Measurements from ENCODE around the gene TAS2R31. TPM values are rescaled to one million over a fixed set of nuclear protein-coding genes. Genes with fewer than 3 reads are reported as not detected.

TAS2R31 gene
- polyA plus RNA-seq, 1 donor from 2014 or later, result 4.0 TPM

DNA sequence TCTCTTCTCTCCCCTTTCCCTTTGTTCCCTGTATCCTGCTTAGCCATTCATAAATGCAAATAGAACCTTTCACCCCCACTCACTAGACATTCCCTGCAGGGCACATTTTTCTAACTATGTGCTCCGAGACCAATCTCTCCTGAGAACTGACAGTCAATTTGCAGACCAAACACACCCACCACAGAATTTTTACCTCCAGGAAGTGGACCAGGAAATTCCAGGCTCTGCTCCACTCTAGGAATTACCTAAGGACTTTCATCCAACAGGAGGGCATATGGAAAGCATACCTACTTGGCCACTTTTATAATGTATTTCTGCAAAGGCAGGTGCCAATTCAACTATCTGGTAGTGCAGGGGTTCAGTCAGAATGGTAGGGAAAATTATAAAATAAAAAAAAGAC, 39.8 kb upstream of the TAS2R31 start:
- Histone ChIP-seq H4K20me1 (ENCODE audit: insufficient read depth) (no peaks in the 10 kb centered on the region), H3F3A (ENCODE audit: insufficient read depth, low read length, poor library complexity, severe bottlenecking) (no peaks in the 10 kb centered on the region), H3K36me3 (ENCODE audit: insufficient read depth, low read length) (no peaks in the 10 kb centered on the region), H2AFZ (ENCODE audit: low read depth, low read length) (no peak overlapping the region), H3K27me3 (ENCODE audit: insufficient read depth, low read depth, low read length) (no peaks in the 10 kb centered on the region), H3K4me2 (ENCODE audit: low read length) (no peak overlapping the region), H3K27ac (ENCODE audit: low read length) (no peak overlapping the region), H3K4me3 (ENCODE audit: low read length) (no peak overlapping the region), H3K9ac (ENCODE audit: low read length) (no peak overlapping the region), H3K9me3 (ENCODE audit: low read length) (no peaks in the 10 kb centered on the region), H3K79me2 (replicated peaks; ENCODE audit: insufficient read depth, low read length) (no peaks in the 10 kb centered on the region), H3K9me2 (ENCODE audit: insufficient read depth, low read length) (no peaks in the 10 kb centered on the region)
- no peak for TF ChIP-seq RAD21 (conservative IDR thresholded peaks at IDR 0.05)
- TF ChIP-seq POLR2AphosphoS5 (IDR thresholded peaks at IDR 0.05), result no peak
- TF ChIP-seq, protein P1, sequence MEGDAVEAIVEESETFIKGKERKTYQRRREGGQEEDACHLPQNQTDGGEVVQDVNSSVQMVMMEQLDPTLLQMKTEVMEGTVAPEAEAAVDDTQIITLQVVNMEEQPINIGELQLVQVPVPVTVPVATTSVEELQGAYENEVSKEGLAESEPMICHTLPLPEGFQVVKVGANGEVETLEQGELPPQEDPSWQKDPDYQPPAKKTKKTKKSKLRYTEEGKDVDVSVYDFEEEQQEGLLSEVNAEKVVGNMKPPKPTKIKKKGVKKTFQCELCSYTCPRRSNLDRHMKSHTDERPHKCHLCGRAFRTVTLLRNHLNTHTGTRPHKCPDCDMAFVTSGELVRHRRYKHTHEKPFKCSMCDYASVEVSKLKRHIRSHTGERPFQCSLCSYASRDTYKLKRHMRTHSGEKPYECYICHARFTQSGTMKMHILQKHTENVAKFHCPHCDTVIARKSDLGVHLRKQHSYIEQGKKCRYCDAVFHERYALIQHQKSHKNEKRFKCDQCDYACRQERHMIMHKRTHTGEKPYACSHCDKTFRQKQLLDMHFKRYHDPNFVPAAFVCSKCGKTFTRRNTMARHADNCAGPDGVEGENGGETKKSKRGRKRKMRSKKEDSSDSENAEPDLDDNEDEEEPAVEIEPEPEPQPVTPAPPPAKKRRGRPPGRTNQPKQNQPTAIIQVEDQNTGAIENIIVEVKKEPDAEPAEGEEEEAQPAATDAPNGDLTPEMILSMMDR (IDR thresholded peaks at IDR 0.05; ENCODE audit: poor library complexity, severe bottlenecking), result no peak
- no peak for TF ChIP-seq TAF1 (IDR thresholded peaks at IDR 0.05; ENCODE audit: low read depth)
- TF ChIP-seq EZH2 (IDR thresholded peaks at IDR 0.05; ENCODE audit: borderline replicate concordance, insufficient read depth, low read length, poor library complexity, severe bottlenecking), result no peak
- TF ChIP-seq SMC3 (conservative IDR thresholded peaks at IDR 0.05; ENCODE audit: poor library complexity), result no peak
- no peak for TF ChIP-seq EP300 (conservative IDR thresholded peaks at IDR 0.05; ENCODE audit: poor library complexity, severe bottlenecking)
- TF ChIP-seq MXI1 (conservative IDR thresholded peaks at IDR 0.05; ENCODE audit: poor library complexity, severe bottlenecking), result no peak
- no peak for TF ChIP-seq REST (IDR thresholded peaks at IDR 0.05; ENCODE audit: borderline replicate concordance)

GRCh38 chr12:11069854-11070365, 38.7 kb upstream of the TAS2R31 start:
- Histone ChIP-seq H3K9ac (ENCODE audit: low read length) (no peak overlapping the region), H3K4me3 (ENCODE audit: low read length) (no peak overlapping the region), H3K27me3 (ENCODE audit: insufficient read depth, low read depth, low read length) (no peaks in the 10 kb centered on the region), H4K20me1 (ENCODE audit: insufficient read depth) (no peaks in the 10 kb centered on the region), H3K4me2 (ENCODE audit: low read length) (no peak overlapping the region), H3K36me3 (ENCODE audit: insufficient read depth, low read length) (no peaks in the 10 kb centered on the region), H3K9me2 (ENCODE audit: insufficient read depth, low read length) (no peaks in the 10 kb centered on the region), H2AFZ (ENCODE audit: low read depth, low read length) (no peak overlapping the region), H3F3A (ENCODE audit: insufficient read depth, low read length, poor library complexity, severe bottlenecking) (no peaks in the 10 kb centered on the region), H3K79me2 (replicated peaks; ENCODE audit: insufficient read depth, low read length) (no peaks in the 10 kb centered on the region), H3K27ac (ENCODE audit: low read length) (no peak overlapping the region), H3K9me3 (ENCODE audit: low read length) (no peaks in the 10 kb centered on the region)
- no peak for TF ChIP-seq POLR2AphosphoS5 (IDR thresholded peaks at IDR 0.05)
- TF ChIP-seq EP300 (conservative IDR thresholded peaks at IDR 0.05; ENCODE audit: poor library complexity, severe bottlenecking), result no peak
- TF ChIP-seq, protein P1 (IDR thresholded peaks at IDR 0.05; ENCODE audit: poor library complexity, severe bottlenecking), result no peak
- no peak for TF ChIP-seq SMC3 (conservative IDR thresholded peaks at IDR 0.05; ENCODE audit: poor library complexity)
- TF ChIP-seq TAF1 (IDR thresholded peaks at IDR 0.05; ENCODE audit: low read depth), result no peak
- TF ChIP-seq REST (IDR thresholded peaks at IDR 0.05; ENCODE audit: borderline replicate concordance), result no peak
- TF ChIP-seq RAD21 (conservative IDR thresholded peaks at IDR 0.05), result no peak
- no peak for TF ChIP-seq EZH2 (IDR thresholded peaks at IDR 0.05; ENCODE audit: borderline replicate concordance, insufficient read depth, low read length, poor library complexity, severe bottlenecking)
- TF ChIP-seq MXI1 (conservative IDR thresholded peaks at IDR 0.05; ENCODE audit: poor library complexity, severe bottlenecking), result no peak

Data from neural cell (in vitro differentiated cells).